Panc1 (cell line): ENCODE results near the gene CYP3A5. TPM values are rescaled to one million over a fixed set of nuclear protein-coding genes. Genes with fewer than 3 reads are reported as not detected.

Experiments used
- ATAC-seq: fragments of 200-7000 bp; cut with Tn5 transposase; 2 replicates; pipeline ENCODE4 v1.9.1; 2020; ENCODE audit warnings: mild to moderate bottlenecking, moderate library complexity
- BruUV-seq: library from RNA; stranded (reverse); fragments of 400-500 nt; replicated peaks from 2 replicates; lab custom pipeline; 2021; lab: Mats Ljungman, UMichigan
- CTCF ChIA-PET: fragments of 300-600 bp; sonication (Branson Sonifier 250); formaldehyde crosslinking; loops from one replicate; lab custom pipeline; 2022; ENCODE audit warnings: antibody characterized with exemption; lab: Charles Lee
- POLR2A ChIA-PET: fragments of 300-600 bp; sonication (Branson Sonifier 250); formaldehyde crosslinking; loops from one replicate; lab custom pipeline; 2022; ENCODE audit warnings: antibody characterized with exemption; lab: Charles Lee
- DNase-seq: peaks from one replicate; pipeline ENCODE4 v3.0.0-alpha.2; 2010; ENCODE audit warnings: low read depth, low spot score
- H3K27ac ChIP-seq: 2 replicates; pipeline ENCODE4 v1.5.1; 2011; ENCODE audit warnings: mild to moderate bottlenecking, low read length, inconsistent platforms
- H3K27me3 ChIP-seq: fragments of 200-500 bp; sonication (Bioruptor generic); 2 replicates; pipeline ENCODE4 v1.6.0; 2014; ENCODE audit warnings: low read length, inconsistent platforms; ENCODE audit not compliant: control insufficient read depth, insufficient read depth
- H3K36me3 ChIP-seq: fragments of 200-500 bp; sonication (Bioruptor generic); 2 replicates; pipeline ENCODE4 v1.5.1; 2014; ENCODE audit warnings: inconsistent platforms, mild to moderate bottlenecking, low read length, moderate library complexity; ENCODE audit not compliant: control insufficient read depth, insufficient read depth
- H3K4me1 ChIP-seq: 2 replicates; pipeline ENCODE4 v1.5.1; 2011; ENCODE audit warnings: inconsistent platforms, mild to moderate bottlenecking, low read length, moderate library complexity; ENCODE audit not compliant: control insufficient read depth, insufficient read depth
- H3K4me3 ChIP-seq, 2 experiments: 2 replicates each; pipeline ENCODE4 v1.5.1; 2011 to 2012; ENCODE audit warnings: low read depth in 2 of 2, low read length in 2 of 2, mild to moderate bottlenecking in 2 of 2, inconsistent platforms in 1 of 2, moderate library complexity in 1 of 2
- H3K9me3 ChIP-seq: fragments of 200-500 bp; sonication (Bioruptor generic); 2 replicates; pipeline ENCODE4 v1.5.1; 2014; ENCODE audit warnings: low read depth, mild to moderate bottlenecking, inconsistent platforms, low read length, moderate library complexity; ENCODE audit not compliant: control insufficient read depth, insufficient read depth
- CTCF ChIP-seq: fragments of 450-650 bp; IDR thresholded peaks from 2 replicates; pipeline ENCODE4 v1.5.1; 2017; ENCODE audit warnings: mild to moderate bottlenecking
- POLR2AphosphoS5 ChIP-seq: IDR thresholded peaks from 2 replicates; pipeline ENCODE4 v1.6.1; 2012; ENCODE audit warnings: mild to moderate bottlenecking, low read depth, low read length, moderate library complexity
- REST ChIP-seq, 2 experiments: IDR thresholded peaks; 2 replicates each; pipeline ENCODE4 v1.6.1; 2011 to 2012; ENCODE audit warnings: low read depth in 2 of 2, control low read depth in 1 of 2, low read length in 1 of 2, mild to moderate bottlenecking in 1 of 2, moderate library complexity in 1 of 2; ENCODE audit not compliant: insufficient read depth in 1 of 2
- SIN3A ChIP-seq: IDR thresholded peaks from 2 replicates; pipeline ENCODE4 v1.6.1; 2012; ENCODE audit warnings: low read depth, mild to moderate bottlenecking, low read length, moderate library complexity, borderline replicate concordance; ENCODE audit not compliant: insufficient read depth
- TCF7L2 ChIP-seq: IDR thresholded peaks from 2 replicates; pipeline ENCODE4 v1.6.1; 2011; ENCODE audit warnings: mild to moderate bottlenecking, low read depth, low read length, inconsistent platforms
- in situ Hi-C: cut with HindIII; loops from 2 replicates; pipeline ENCODE4 v1.10.0; 2016; ENCODE audit warnings: low sequenced_read_pairs, low pct_unique_long_range_greater_than_20kb
- intact Hi-C: fragments of 100-400 bp; cut with micrococcal nuclease; formaldehyde crosslinking; loops from one replicate; pipeline ENCODE4 v1.10.0; 2022; ENCODE audit not compliant: unreplicated experiment
- total RNA-seq: library from RNA; stranded (reverse); gene quantifications from one replicate; pipeline ENCODE4 v1.2.1, GENCODE V29; 2021; ENCODE audit not compliant: unreplicated experiment

The CYP3A5 gene
- total RNA-seq, 1 experiment from 2014 or later: 0.31 TPM

GRCh38 chr7:99674995-99675742 is 4.6 kb downstream of the CYP3A5 start:
- in situ Hi-C loops (no loop called here), intact Hi-C loops (no loop called here)
- Histone ChIP-seq H3K9me3 (no peaks in the 10 kb centered on the region), H3K4me1 (no peaks in the 10 kb centered on the region), H3K27ac (no peak overlapping the region), H3K36me3 (no peaks in the 10 kb centered on the region), H3K4me3 (no peak overlapping the region), H3K27me3 (no peaks in the 10 kb centered on the region; the same call in 1 of the 2 replicates)
- no peak for ATAC-seq
- CTCF ChIA-PET: no interaction called here
- TF ChIP-seq TCF7L2: no peak
- TF ChIP-seq CTCF: no peak
- TF ChIP-seq POLR2AphosphoS5: no peak
- TF ChIP-seq SIN3A: no peak
- TF ChIP-seq REST (IDR thresholded peaks at IDR 0.05; ENCODE audit: insufficient read depth in 1 of 2, low read depth in 2 of 2, low read length in 1 of 2): no peak
- POLR2A ChIA-PET: no interaction called here
- DNase-seq: no peak
- no TSS peak for BruUV-seq

GRCh38 chr7:99672573-99672972 is 7.2 kb downstream of the CYP3A5 start:
- intact Hi-C loops: no loop called here
- no peak overlapping the region for H3K27ac ChIP-seq
- DNase-seq (no peak), ATAC-seq (no peak)
- no peaks in the 10 kb centered on the region for H3K36me3 ChIP-seq
- ChIA-PET POLR2A (no interaction called here), CTCF (no interaction called here)
- no peaks in the 10 kb centered on the region; the same call in 1 of the 2 replicates for H3K27me3 ChIP-seq
- in situ Hi-C loops: no loop called here
- no peaks in the 10 kb centered on the region for H3K4me1 ChIP-seq
- TF ChIP-seq REST (IDR thresholded peaks at IDR 0.05; ENCODE audit: insufficient read depth in 1 of 2, low read depth in 2 of 2, low read length in 1 of 2) (no peak), SIN3A (no peak), POLR2AphosphoS5 (no peak), CTCF (no peak), TCF7L2 (no peak)
- no peak overlapping the region for H3K4me3 ChIP-seq
- no peaks in the 10 kb centered on the region for H3K9me3 ChIP-seq
- no TSS peak for BruUV-seq
